Measurements from ENCODE around the gene UNC79. TPM values are rescaled to one million over a fixed set of nuclear protein-coding genes. Genes with fewer than 3 reads are reported as not detected.
A peak's percentile ranks its signal among the peaks of the same experiment; 100 is the strongest.

UNC79 gene
- total RNA-seq, 4 donors from 2014 or later, result 0.08 to 0.29 (median 0.12) TPM

DNA sequence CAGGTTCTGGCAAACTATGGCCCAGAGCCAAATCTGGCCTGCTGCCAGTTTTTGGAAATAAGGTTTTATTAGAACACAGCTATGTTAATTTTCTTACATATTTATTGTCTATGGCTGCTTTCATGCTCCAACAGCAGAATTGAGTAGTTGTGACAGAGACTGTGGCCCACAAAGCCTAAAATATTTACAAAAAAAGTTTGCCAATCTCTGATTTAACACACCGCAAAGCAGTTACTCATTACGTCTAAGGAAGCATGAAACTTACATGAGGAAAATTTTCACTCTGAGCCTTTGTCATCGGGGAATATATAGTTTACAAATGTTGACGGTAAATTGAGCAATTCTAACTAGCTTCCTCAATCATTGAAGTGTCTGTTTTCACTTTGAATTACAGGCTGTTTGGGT lies 96.5 kb downstream of the UNC79 start:
- H3K4me1 ChIP-seq, result no peaks in the 10 kb centered on the region
- no peak overlapping the region for H3K4me3 ChIP-seq (replicated peaks in 1 of 3)
- DNase-seq, result peak in 1 of 2 donors; percentile 5
- 70 to 77% methylated on average over 4 of the region's 4 CpGs for WGBS, 2 donors
- intact Hi-C loops (cut with DNase I), result no loop called here
- H3K27ac ChIP-seq, result no peak overlapping the region
- H3K36me3 ChIP-seq, result no peaks in the 10 kb centered on the region
- no peak for TF ChIP-seq POLR2A (IDR thresholded peaks at IDR 0.05)
- TF ChIP-seq, protein P1, sequence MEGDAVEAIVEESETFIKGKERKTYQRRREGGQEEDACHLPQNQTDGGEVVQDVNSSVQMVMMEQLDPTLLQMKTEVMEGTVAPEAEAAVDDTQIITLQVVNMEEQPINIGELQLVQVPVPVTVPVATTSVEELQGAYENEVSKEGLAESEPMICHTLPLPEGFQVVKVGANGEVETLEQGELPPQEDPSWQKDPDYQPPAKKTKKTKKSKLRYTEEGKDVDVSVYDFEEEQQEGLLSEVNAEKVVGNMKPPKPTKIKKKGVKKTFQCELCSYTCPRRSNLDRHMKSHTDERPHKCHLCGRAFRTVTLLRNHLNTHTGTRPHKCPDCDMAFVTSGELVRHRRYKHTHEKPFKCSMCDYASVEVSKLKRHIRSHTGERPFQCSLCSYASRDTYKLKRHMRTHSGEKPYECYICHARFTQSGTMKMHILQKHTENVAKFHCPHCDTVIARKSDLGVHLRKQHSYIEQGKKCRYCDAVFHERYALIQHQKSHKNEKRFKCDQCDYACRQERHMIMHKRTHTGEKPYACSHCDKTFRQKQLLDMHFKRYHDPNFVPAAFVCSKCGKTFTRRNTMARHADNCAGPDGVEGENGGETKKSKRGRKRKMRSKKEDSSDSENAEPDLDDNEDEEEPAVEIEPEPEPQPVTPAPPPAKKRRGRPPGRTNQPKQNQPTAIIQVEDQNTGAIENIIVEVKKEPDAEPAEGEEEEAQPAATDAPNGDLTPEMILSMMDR (IDR thresholded peaks at IDR 0.05), result no peak
- H3K9me3 ChIP-seq, result no peaks in the 10 kb centered on the region
- no peaks in the 10 kb centered on the region for H3K27me3 ChIP-seq

DNA sequence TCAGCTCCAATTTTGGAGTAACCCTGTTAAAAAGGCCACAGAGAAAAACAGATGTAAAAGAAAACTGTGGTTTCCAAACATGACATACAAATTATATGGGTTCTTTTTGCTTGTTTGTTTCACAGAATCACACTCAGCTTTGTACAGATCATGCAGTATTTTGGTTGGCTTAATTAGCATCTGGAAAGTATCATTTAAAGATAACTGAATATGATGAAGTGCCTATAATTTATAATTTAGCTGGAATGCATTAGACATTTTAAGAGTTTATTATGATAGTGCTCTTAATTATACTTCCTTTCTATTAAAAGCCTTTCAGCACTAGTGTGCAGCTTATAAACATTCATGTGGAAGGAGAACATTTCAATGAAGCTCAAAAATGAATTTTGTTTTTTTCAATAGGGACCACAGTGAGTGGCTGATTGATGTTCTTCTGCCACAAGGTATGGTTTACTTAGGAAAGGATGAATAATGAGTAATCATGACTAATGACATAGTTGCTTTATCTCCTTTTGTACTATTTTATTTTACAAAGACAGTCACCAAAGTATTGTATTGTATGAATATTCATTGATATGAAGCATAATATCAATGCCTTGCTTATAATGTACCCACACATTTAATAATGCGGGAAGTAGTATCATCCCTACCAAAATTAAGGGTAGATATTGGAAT lies 98.3 kb downstream of the UNC79 start:
- H3K27me3 ChIP-seq, result no peaks in the 10 kb centered on the region
- no peaks in the 10 kb centered on the region for H3K36me3 ChIP-seq
- WGBS, 2 donors, result 92 to 97% methylated on average over 1 of the region's 1 CpG
- intact Hi-C loops (cut with DNase I), result no loop called here
- TF ChIP-seq, protein P1 (IDR thresholded peaks at IDR 0.05), result no peak
- no peak for TF ChIP-seq POLR2A (IDR thresholded peaks at IDR 0.05)
- DNase-seq, result no peak
- no peaks in the 10 kb centered on the region for H3K9me3 ChIP-seq
- H3K27ac ChIP-seq, result no peak overlapping the region
- H3K4me3 ChIP-seq (replicated peaks in 1 of 3), result no peak overlapping the region
- H3K4me1 ChIP-seq, result no peaks in the 10 kb centered on the region

DNA sequence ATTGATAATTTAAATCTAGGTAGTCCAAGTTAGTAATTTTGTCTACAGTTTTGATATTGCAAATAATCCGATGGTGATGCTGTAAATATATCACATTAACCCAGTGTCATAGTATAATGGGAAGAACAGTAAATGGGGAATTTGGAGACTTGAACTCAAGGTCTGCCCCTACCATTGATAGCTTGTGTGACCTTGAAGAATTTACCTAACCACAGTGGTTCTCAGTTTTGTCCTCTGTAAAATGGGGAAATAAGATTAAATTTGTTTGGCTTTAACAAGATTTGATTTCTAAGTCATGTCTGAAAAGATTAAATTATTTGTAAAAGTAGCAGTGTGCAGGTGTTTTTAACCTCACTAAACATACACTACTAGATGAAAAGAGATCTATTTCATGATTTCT lies 100.9 kb downstream of the UNC79 start:
- Histone ChIP-seq H3K4me3 (replicated peaks in 1 of 3) (no peak overlapping the region), H3K4me1 (no peaks in the 10 kb centered on the region), H3K27ac (no peak overlapping the region), H3K27me3 (no peaks in the 10 kb centered on the region), H3K36me3 (no peaks in the 10 kb centered on the region), H3K9me3 (no peaks in the 10 kb centered on the region)
- no peak for DNase-seq
- TF ChIP-seq, protein P1 (IDR thresholded peaks at IDR 0.05), result no peak
- no peak for TF ChIP-seq POLR2A (IDR thresholded peaks at IDR 0.05)
- 91% methylated on average over 1 of the region's 1 CpG for WGBS, 2 donors
- intact Hi-C loops (cut with DNase I), result no loop called here

DNA sequence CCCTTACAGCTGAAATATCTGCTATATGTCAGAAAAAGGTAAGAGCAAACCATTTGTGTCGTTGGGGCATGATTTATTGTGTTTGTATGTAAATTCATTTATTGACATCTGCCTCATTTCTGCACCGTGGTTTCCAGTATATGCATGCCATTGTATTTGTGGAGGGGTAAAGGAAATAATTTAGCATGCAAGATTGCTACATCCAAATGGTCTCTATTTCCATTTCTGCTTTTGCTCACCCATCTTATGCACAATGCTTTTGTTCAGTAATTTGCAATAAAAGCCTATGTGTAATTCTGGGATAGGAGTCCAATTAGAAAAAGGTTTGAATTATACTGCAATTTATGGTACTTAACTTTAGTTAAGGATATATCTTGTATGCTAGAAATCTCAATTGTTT lies 101.8 kb downstream of the UNC79 start:
- WGBS, 2 donors, result 81% methylated on average over 2 of the region's 2 CpGs
- Histone ChIP-seq H3K27me3 (no peaks in the 10 kb centered on the region), H3K4me1 (no peaks in the 10 kb centered on the region), H3K27ac (no peak overlapping the region), H3K9me3 (no peaks in the 10 kb centered on the region), H3K4me3 (replicated peaks in 1 of 3) (no peak overlapping the region), H3K36me3 (no peaks in the 10 kb centered on the region)
- TF ChIP-seq, protein P1 (IDR thresholded peaks at IDR 0.05), result no peak
- no peak for TF ChIP-seq POLR2A (IDR thresholded peaks at IDR 0.05)
- no peak for DNase-seq
- intact Hi-C loops (cut with DNase I), result no loop called here

DNA sequence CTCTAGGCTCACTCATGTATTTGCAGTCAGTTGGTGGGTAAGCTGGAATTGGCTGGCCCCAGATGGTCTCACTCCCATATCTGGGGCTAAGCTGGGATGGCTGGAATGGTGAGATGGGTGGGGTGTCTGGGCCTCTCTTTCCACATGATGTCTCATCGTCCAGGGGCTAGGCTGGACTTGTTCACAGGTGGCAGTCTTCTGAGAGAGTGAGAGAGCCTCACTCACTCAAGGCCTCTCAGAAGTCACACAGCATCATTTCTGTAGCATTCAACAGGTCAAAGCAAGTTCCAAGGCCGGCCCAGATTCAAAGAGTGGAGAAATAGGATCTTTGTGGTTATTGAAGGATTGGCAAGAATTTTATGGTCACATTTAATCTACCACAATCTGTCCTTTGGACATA lies 102.7 kb downstream of the UNC79 start:
- no peaks in the 10 kb centered on the region for H3K9me3 ChIP-seq
- TF ChIP-seq, protein P1 (IDR thresholded peaks at IDR 0.05), result no peak
- no peak for TF ChIP-seq POLR2A (IDR thresholded peaks at IDR 0.05)
- no peaks in the 10 kb centered on the region for H3K27me3 ChIP-seq
- 73 to 90% methylated on average over 2 of the region's 2 CpGs for WGBS, 2 donors
- intact Hi-C loops (cut with DNase I), result no loop called here
- H3K4me1 ChIP-seq, result no peaks in the 10 kb centered on the region
- H3K4me3 ChIP-seq (replicated peaks in 1 of 3), result no peak overlapping the region
- H3K27ac ChIP-seq, result no peak overlapping the region
- no peaks in the 10 kb centered on the region for H3K36me3 ChIP-seq
- DNase-seq, result no peak

All from thyroid gland (tissue), 4 donors.